WTC11 (cell line): Measurements from ENCODE around the gene CABLES1. TPM values are rescaled to one million over a fixed set of nuclear protein-coding genes. Genes with fewer than 3 reads are reported as not detected.

Experiments
- ATAC-seq: fragments of 200-7000 bp; cut with Tn5 transposase; 2 replicates; pipeline ENCODE4 v1.10.0; 2021; ENCODE audit warnings: mild to moderate bottlenecking, moderate library complexity
- CTCF ChIA-PET: fragments of 300-600 bp; sonication (Branson Sonifier 250); formaldehyde crosslinking; loops from one replicate; lab custom pipeline; 2021; ENCODE audit warnings: antibody characterized with exemption; lab: Charles Lee
- POLR2A ChIA-PET: fragments of 350-600 bp; sonication (Branson Sonifier 250); formaldehyde crosslinking; loops from one replicate; lab custom pipeline; 2021; ENCODE audit warnings: antibody characterized with exemption; lab: Charles Lee
- DNase-seq: peaks from one replicate; pipeline ENCODE4 v3.0.0; 2021; ENCODE audit warnings: low spot score
- H3K27ac Mint-ChIP-seq: 2 replicates; pipeline ENCODE4 v1.8.0; 2021; ENCODE audit warnings: mixed read lengths
- H3K27me3 Mint-ChIP-seq: 2 replicates; pipeline ENCODE4 v1.8.0; 2021; ENCODE audit warnings: low read depth, mild to moderate bottlenecking, moderate library complexity, mixed read lengths
- H3K36me3 Mint-ChIP-seq: 2 replicates; pipeline ENCODE4 v1.8.0; 2021; ENCODE audit warnings: mixed read lengths
- H3K4me1 Mint-ChIP-seq: 2 replicates; pipeline ENCODE4 v1.8.0; 2022; ENCODE audit warnings: mixed read lengths
- H3K4me3 Mint-ChIP-seq: 2 replicates; pipeline ENCODE4 v1.8.0; 2021; ENCODE audit warnings: mild to moderate bottlenecking, moderate library complexity, mixed read lengths
- H3K9me3 Mint-ChIP-seq: 2 replicates; pipeline ENCODE4 v1.8.0; 2021; ENCODE audit warnings: mixed read lengths
- ARID4B ChIP-seq: sonication (generic); formaldehyde crosslinking; IDR thresholded peaks from 2 replicates; pipeline ENCODE4 v1.8.0; 2023; ENCODE audit warnings: missing genetic modification reagents, mild to moderate bottlenecking, borderline replicate concordance
- FOXJ3 ChIP-seq: sonication (generic); formaldehyde crosslinking; IDR thresholded peaks from 2 replicates; pipeline ENCODE4 v1.9.0; 2021; ENCODE audit warnings: missing genetic modification reagents, mild to moderate bottlenecking, borderline replicate concordance
- FOXP4 ChIP-seq: sonication (generic); formaldehyde crosslinking; IDR thresholded peaks from 2 replicates; pipeline ENCODE4 v1.8.0; 2022; ENCODE audit warnings: mild to moderate bottlenecking, missing genetic modification reagents
- GTF2I ChIP-seq: fragments of 250-450 bp; sonication (Bioruptor Pico); conservative IDR thresholded peaks from 2 replicates; pipeline ENCODE4 v1.4.0; 2021; ENCODE audit warnings: mild to moderate bottlenecking
- NR2C2 ChIP-seq: sonication (generic); formaldehyde crosslinking; IDR thresholded peaks from 2 replicates; pipeline ENCODE4 v1.8.0; 2022; ENCODE audit warnings: mild to moderate bottlenecking, missing genetic modification reagents
- PRDM15 ChIP-seq: sonication (generic); formaldehyde crosslinking; IDR thresholded peaks from 2 replicates; pipeline ENCODE4 v1.8.0; 2022; ENCODE audit warnings: missing genetic modification reagents
- TEAD1 ChIP-seq: sonication (generic); formaldehyde crosslinking; IDR thresholded peaks from 2 replicates; pipeline ENCODE4 v1.8.0; 2022; ENCODE audit warnings: mild to moderate bottlenecking, missing genetic modification reagents
- TEAD4 ChIP-seq: sonication (generic); formaldehyde crosslinking; IDR thresholded peaks from 2 replicates; pipeline ENCODE4 v1.8.0; 2022; ENCODE audit warnings: mild to moderate bottlenecking, missing genetic modification reagents
- USF2 ChIP-seq: sonication (generic); formaldehyde crosslinking; IDR thresholded peaks from 2 replicates; pipeline ENCODE4 v1.8.1; 2023; ENCODE audit warnings: mild to moderate bottlenecking, missing genetic modification reagents, moderate library complexity
- ZNF121 ChIP-seq: sonication (generic); formaldehyde crosslinking; IDR thresholded peaks from 2 replicates; pipeline ENCODE4 v1.8.0; 2023; ENCODE audit warnings: missing genetic modification reagents
- ZNF138 ChIP-seq: sonication (generic); formaldehyde crosslinking; conservative IDR thresholded peaks from 2 replicates; pipeline ENCODE4 v1.8.1; 2022; ENCODE audit warnings: mild to moderate bottlenecking, moderate library complexity, missing genetic modification reagents
- ZNF219 ChIP-seq: sonication (generic); formaldehyde crosslinking; IDR thresholded peaks from 2 replicates; pipeline ENCODE4 v1.8.0; 2023; ENCODE audit warnings: missing genetic modification reagents, mild to moderate bottlenecking, borderline replicate concordance
- ZNF396 ChIP-seq: fragments of 250-450 bp; sonication (Bioruptor Pico); IDR thresholded peaks from 2 replicates; pipeline ENCODE4 v1.8.0; 2021; ENCODE audit warnings: mild to moderate bottlenecking, moderate library complexity, borderline replicate concordance
- ZNF512 ChIP-seq: sonication (generic); formaldehyde crosslinking; IDR thresholded peaks from 2 replicates; pipeline ENCODE4 v1.8.1; 2022; ENCODE audit warnings: missing genetic modification reagents, borderline replicate concordance
- ZNF671 ChIP-seq: fragments of 250-450 bp; sonication (Bioruptor Pico); IDR thresholded peaks from 2 replicates; pipeline ENCODE4 v1.8.0; 2021; ENCODE audit warnings: mild to moderate bottlenecking
- total RNA-seq: library from RNA; stranded (reverse); gene quantifications from 3 replicates; pipeline ENCODE4 v1.2.3, GENCODE V29; 2021
- TF ChIP-seq, protein P1 (sequence below): sonication (generic); formaldehyde crosslinking; IDR thresholded peaks from 2 replicates; pipeline ENCODE4 v1.8.1; 2023; ENCODE audit warnings: mild to moderate bottlenecking, missing genetic modification reagents
- TF ChIP-seq, protein P2 (sequence below): fragments of 250-450 bp; sonication (Bioruptor Pico); IDR thresholded peaks from 2 replicates; pipeline ENCODE4 v1.9.0; 2021; ENCODE audit warnings: moderate library complexity, mild to moderate bottlenecking, inconsistent platforms, borderline replicate concordance
- TF ChIP-seq, protein P3 (sequence below): fragments of 250-450 bp; sonication (Bioruptor Pico); IDR thresholded peaks from 2 replicates; pipeline ENCODE4 v2.1.2; 2022; ENCODE audit warnings: mild to moderate bottlenecking, moderate library complexity

CABLES1 gene
- total RNA-seq, 1 experiment from 2014 or later, result 17.0 TPM

- no peak for TF ChIP-seq ARID4B
- no peak for TF ChIP-seq ZNF219
- no peak for TF ChIP-seq FOXJ3
- no peak for TF ChIP-seq ZNF121 (CRISPR knock-in tag)
- no peak for TF ChIP-seq ZNF138 (CRISPR knock-in tag)
- TF ChIP-seq ZNF396 (CRISPR knock-in tag), result no peak
- no peak for TF ChIP-seq ZNF671 (CRISPR knock-in tag)
- TF ChIP-seq, protein P1, sequence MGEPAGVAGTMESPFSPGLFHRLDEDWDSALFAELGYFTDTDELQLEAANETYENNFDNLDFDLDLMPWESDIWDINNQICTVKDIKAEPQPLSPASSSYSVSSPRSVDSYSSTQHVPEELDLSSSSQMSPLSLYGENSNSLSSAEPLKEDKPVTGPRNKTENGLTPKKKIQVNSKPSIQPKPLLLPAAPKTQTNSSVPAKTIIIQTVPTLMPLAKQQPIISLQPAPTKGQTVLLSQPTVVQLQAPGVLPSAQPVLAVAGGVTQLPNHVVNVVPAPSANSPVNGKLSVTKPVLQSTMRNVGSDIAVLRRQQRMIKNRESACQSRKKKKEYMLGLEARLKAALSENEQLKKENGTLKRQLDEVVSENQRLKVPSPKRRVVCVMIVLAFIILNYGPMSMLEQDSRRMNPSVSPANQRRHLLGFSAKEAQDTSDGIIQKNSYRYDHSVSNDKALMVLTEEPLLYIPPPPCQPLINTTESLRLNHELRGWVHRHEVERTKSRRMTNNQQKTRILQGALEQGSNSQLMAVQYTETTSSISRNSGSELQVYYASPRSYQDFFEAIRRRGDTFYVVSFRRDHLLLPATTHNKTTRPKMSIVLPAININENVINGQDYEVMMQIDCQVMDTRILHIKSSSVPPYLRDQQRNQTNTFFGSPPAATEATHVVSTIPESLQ (CRISPR knock-in tag), result no peak
Measured at GRCh38 chr18:23144640-23145039, 9.4 kb downstream of the CABLES1 start (continued).

DNA sequence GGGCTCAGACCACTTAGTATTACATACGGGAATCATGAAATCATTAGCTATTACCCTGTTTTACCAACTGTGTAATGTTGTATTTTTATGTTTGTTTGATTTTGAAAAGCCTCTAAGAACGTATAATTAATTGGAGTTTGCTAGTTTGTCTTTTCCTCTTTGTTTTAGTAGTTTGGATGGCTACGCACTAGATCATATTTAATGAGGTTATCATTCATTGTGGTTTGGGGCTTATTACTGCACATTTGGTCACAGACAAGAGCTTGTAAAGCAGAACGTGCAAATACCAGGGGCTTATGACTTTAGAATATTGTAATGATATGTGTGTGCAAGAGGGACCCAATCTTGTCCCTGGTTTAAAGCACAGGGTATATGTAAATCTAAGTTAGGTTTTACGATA, 10.3 kb downstream of the CABLES1 start:
- H3K4me1 Mint-ChIP-seq, result peaks cover 69% of the 10 kb centered on the region
- H3K9me3 Mint-ChIP-seq, result no peaks in the 10 kb centered on the region
- no peaks in the 10 kb centered on the region for H3K27me3 Mint-ChIP-seq
- DNase-seq (no peak), ATAC-seq (no peak)
- no peak overlapping the region for H3K27ac Mint-ChIP-seq
- no peak overlapping the region for H3K4me3 Mint-ChIP-seq
- CTCF ChIA-PET, result interaction anchor here (1.4 kb wide), 1 partner anchor 114 kb away, joined by 3 read pairs; no protein-coding TSS in a partner anchor
- TF ChIP-seq USF2 (no peak), PRDM15 (no peak), TEAD4 (no peak), NR2C2 (CRISPR knock-in tag) (no peak), FOXP4 (CRISPR knock-in tag) (no peak), ZNF512 (no peak), GTF2I (CRISPR knock-in tag) (no peak), TEAD1 (CRISPR knock-in tag) (no peak)
- TF ChIP-seq, protein P2, sequence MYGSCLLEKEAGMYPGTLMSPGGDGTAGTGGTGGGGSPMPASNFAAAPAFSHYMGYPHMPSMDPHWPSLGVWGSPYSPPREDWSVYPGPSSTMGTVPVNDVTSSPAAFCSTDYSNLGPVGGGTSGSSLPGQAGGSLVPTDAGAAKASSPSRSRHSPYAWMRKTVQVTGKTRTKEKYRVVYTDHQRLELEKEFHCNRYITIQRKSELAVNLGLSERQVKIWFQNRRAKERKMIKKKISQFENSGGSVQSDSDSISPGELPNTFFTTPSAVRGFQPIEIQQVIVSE, result no peak
- TF ChIP-seq, protein P3, sequence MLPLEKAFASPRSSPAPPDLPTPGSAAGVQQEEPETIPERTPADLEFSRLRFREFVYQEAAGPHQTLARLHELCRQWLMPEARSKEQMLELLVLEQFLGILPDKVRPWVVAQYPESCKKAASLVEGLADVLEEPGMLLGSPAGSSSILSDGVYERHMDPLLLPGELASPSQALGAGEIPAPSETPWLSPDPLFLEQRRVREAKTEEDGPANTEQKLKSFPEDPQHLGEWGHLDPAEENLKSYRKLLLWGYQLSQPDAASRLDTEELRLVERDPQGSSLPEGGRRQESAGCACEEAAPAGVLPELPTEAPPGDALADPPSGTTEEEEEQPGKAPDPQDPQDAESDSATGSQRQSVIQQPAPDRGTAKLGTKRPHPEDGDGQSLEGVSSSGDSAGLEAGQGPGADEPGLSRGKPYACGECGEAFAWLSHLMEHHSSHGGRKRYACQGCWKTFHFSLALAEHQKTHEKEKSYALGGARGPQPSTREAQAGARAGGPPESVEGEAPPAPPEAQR (CRISPR knock-in tag), result no peak
- POLR2A ChIA-PET, result interaction anchor here (0.6 kb wide), 1 partner anchor 83 kb away, joined by 9 read pairs; no protein-coding TSS in a partner anchor
- peaks cover 4% of the 10 kb centered on the region; the same call in 1 of the 2 replicates for H3K36me3 Mint-ChIP-seq
